ENCODE results near the gene DCTN2. TPM values are rescaled to one million over a fixed set of nuclear protein-coding genes. Genes with fewer than 3 reads are reported as not detected.

The DCTN2 gene
- total and polyA plus RNA-seq, 2 experiments from 2014 or later = 156 to 230 TPM

DNA sequence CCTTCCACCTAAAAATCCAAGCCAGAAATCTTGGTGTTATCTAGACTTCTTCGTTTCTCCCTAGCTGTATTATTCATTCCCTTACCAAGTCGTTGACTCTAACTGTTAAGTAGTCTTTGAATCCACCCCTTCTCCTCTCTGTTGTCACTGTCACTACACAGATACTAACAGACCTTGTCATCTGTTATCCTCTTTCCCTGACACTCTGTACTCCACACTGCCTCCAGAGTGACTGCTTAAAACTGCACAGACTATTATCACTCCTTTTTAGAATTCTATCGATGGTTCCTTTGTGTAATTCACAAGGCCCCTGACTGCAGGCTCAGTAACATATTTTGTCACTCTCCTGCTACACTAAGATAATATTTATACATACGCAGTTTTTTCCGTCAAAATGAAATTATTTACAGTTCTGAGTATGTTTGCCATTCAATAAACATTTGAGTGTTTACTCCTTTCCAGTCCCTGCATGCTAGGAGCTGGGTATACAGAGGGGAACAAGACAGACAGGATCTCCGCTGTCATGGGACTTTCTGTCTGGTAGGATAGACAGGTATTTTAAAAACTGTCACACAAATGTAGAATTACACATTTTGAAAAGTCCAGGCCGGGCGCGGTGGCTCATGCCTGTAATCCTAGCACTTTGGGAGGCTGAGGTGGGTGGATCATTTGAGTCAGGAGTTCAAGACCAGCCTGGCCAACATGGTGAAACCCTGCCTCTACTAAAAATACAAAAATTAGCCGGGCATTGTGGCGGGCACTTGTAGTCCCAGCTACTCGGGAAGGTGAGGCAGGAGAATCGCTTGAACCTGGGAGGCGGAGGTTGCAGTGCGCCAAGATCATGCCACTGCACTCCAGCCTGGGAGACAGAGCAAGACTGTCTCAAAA lies 55.4 kb downstream of the DCTN2 start:
- H3K4me1 ChIP-seq (ENCODE audit: low read depth) = peaks cover 6% of the 10 kb centered on the region
- no peak overlapping the region for H3K4me3 ChIP-seq
- no peak overlapping the region for H3K27ac ChIP-seq
- no peak for DNase-seq (ENCODE audit: low read depth in 1 of 2, low spot score in 1 of 2)
- TF ChIP-seq, protein P1, sequence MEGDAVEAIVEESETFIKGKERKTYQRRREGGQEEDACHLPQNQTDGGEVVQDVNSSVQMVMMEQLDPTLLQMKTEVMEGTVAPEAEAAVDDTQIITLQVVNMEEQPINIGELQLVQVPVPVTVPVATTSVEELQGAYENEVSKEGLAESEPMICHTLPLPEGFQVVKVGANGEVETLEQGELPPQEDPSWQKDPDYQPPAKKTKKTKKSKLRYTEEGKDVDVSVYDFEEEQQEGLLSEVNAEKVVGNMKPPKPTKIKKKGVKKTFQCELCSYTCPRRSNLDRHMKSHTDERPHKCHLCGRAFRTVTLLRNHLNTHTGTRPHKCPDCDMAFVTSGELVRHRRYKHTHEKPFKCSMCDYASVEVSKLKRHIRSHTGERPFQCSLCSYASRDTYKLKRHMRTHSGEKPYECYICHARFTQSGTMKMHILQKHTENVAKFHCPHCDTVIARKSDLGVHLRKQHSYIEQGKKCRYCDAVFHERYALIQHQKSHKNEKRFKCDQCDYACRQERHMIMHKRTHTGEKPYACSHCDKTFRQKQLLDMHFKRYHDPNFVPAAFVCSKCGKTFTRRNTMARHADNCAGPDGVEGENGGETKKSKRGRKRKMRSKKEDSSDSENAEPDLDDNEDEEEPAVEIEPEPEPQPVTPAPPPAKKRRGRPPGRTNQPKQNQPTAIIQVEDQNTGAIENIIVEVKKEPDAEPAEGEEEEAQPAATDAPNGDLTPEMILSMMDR (IDR thresholded peaks at IDR 0.05; ENCODE audit: low read depth, low read length) = peak; percentile 14
- H3K27me3 ChIP-seq = no peaks in the 10 kb centered on the region
- peaks cover 19% of the 10 kb centered on the region for H3K36me3 ChIP-seq
- H3K9me3 ChIP-seq (ENCODE audit: low read depth) = no peaks in the 10 kb centered on the region

DNA sequence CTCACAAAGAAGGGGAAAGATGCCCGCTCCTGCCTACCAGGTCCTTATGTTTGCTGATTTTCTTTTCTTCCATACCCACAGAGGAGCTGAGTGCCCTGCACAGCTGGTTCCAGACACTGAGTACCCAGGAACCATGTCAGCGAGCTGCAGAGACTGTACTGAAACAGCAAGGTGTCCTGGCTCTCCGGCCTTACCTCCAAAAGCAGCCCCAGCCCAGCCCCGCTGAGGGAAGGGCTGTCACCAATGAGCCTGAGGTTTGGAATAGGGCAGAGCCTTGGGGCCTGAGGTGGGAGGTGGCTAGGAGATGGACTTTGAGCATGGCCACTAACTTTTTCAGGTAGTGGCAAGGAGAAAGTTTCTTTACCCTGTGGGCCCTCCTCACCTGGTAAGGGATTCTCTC lies 56.9 kb downstream of the DCTN2 start:
- H3K9me3 ChIP-seq (ENCODE audit: low read depth) = no peaks in the 10 kb centered on the region
- TF ChIP-seq, protein P1 (IDR thresholded peaks at IDR 0.05; ENCODE audit: low read depth, low read length) = no peak
- no peak overlapping the region for H3K4me3 ChIP-seq
- H3K4me1 ChIP-seq (ENCODE audit: low read depth) = peaks cover 6% of the 10 kb centered on the region
- DNase-seq (ENCODE audit: low read depth in 1 of 2, low spot score in 1 of 2) = no peak
- H3K36me3 ChIP-seq = peaks cover 19% of the 10 kb centered on the region
- H3K27me3 ChIP-seq = no peaks in the 10 kb centered on the region
- no peak overlapping the region for H3K27ac ChIP-seq

DNA sequence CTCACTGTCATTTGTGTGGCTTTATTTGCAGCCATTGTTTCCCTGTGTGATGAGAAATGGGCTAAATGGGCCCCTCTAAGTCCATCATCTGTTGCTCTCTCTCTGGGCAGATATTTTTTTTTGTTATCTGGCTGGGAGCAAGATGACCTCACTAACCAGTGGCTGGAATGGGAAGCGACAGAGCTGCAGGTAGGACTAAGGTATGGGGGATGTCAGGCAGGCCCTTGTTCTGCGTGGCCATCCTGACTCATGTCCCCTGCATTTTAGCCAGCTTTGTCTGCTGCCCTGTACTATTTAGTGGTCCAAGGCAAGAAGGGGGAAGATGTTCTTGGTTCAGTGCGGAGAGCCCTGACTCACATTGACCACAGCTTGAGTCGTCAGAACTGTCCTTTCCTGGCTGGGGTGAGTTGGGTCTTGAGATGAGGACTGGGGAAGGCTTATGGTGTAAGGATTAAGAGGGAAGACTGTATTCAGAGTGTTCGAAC lies 57.8 kb downstream of the DCTN2 start:
- DNase-seq (ENCODE audit: low read depth in 1 of 2, low spot score in 1 of 2) = no peak
- TF ChIP-seq, protein P1 (IDR thresholded peaks at IDR 0.05; ENCODE audit: low read depth, low read length) = no peak
- H3K4me1 ChIP-seq (ENCODE audit: low read depth) = peaks cover 6% of the 10 kb centered on the region
- peak overlapping the region; percentile 98 for H3K4me3 ChIP-seq
- H3K27ac ChIP-seq = no peak overlapping the region
- H3K27me3 ChIP-seq = no peaks in the 10 kb centered on the region
- peaks cover 19% of the 10 kb centered on the region for H3K36me3 ChIP-seq
- no peaks in the 10 kb centered on the region for H3K9me3 ChIP-seq (ENCODE audit: low read depth)

DNA sequence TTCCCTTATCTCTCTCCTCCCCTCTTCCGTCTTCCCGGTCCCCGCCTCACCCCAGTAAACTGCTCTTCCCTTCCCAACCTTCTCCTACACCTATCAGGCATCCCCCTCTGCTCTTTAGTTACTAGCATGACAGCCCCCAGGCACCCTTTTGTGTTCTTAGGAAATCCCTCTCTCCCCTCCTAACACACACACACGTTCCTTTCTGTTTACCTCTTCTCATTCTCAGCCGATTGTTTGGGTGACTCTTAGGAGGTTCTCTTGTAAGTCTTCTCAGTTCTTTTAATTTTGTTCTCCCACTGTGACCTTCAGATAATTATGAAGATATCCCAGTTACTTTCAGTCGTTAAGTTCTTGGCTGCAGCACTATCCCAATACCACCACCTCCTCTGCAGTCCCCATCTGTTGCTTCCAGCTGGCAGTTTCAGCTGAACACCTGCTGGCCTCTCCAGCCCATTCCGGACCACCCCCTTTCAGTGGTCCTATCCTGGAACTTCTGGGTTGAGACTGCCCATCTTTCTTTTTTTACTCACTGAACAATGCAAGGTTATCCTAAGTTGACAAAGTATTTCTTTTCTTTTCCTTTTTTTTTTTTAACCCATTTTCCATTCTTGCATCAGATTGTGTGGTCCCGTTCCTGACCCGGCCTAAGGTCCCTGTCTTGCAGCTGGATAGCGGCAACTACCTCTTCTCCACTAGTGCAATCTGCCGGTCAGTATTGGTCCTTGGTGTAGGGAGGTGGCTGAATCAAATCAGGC lies 58.4 kb downstream of the DCTN2 start:
- no peaks in the 10 kb centered on the region for H3K27me3 ChIP-seq
- H3K4me3 ChIP-seq = peak overlapping the region; percentile 98
- no peaks in the 10 kb centered on the region for H3K9me3 ChIP-seq (ENCODE audit: low read depth)
- DNase-seq (ENCODE audit: low read depth in 1 of 2, low spot score in 1 of 2) = no peak
- peaks cover 6% of the 10 kb centered on the region for H3K4me1 ChIP-seq (ENCODE audit: low read depth)
- H3K36me3 ChIP-seq = peaks cover 19% of the 10 kb centered on the region
- H3K27ac ChIP-seq = peak overlapping the region; percentile 75
- TF ChIP-seq, protein P1 (IDR thresholded peaks at IDR 0.05; ENCODE audit: low read depth, low read length) = no peak

DNA sequence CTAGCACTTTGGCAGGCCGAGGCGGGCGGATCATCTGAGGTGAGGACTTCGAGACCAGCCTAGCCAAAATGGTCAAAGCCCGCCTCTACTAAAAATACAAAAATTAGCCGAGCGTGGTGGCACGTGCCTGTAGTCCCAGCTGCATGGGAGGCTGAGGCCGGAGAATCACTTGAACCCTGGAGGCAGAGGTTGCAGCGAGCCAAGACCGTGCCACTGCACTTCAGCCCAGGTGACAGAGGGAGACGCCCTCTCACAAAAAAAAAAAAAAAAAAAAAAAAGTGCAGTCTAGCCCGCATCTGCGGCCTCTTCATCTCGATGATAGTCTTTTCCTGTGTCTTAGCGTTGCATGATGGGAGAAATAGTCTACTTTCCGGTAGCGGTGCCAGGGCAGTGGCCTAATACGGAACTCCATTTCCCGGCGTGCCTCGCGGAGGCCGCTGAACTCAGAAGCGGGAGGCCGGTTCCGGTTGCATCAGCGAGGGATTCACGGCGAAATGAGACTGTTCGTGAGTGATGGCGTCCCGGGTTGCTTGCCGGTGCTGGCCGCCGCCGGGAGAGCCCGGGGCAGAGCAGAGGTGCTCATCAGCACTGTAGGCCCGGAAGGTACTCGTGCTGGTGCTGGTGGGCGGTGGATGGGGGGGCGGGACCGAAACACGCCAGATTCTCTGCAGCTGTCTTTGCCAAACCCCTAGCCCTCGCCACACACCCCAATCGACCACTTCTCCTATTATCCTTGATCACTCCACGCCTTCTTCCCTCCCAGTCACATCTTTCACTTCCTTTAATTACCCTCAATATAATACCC lies 59.2 kb downstream of the DCTN2 start, which contains the start of gene MARS1:
TSS of gene MARS1 (plus strand) at position 472 of the 805 bp plus-strand sequence. CDS start at position 495, 23 bp downstream.
- TF ChIP-seq, protein P1 (IDR thresholded peaks at IDR 0.05; ENCODE audit: low read depth, low read length) = no peak
- H3K27me3 ChIP-seq = no peaks in the 10 kb centered on the region
- H3K9me3 ChIP-seq (ENCODE audit: low read depth) = no peaks in the 10 kb centered on the region
- peaks cover 17% of the 10 kb centered on the region for H3K36me3 ChIP-seq
- H3K4me3 ChIP-seq = peak within 1 kb of the TSS; percentile 98
- peaks cover 6% of the 10 kb centered on the region for H3K4me1 ChIP-seq (ENCODE audit: low read depth)
- peak; percentile 96 to 97 for DNase-seq (ENCODE audit: low read depth in 1 of 2, low spot score in 1 of 2)
- H3K27ac ChIP-seq = peak within 1 kb of the TSS; percentile 75

Measured in cardiac muscle cell (in vitro differentiated cells and primary cell).